Activated T-helper 1 cell treated with Interleukin-2 at 50 U/mL for 16 hours (primary cell): ENCODE measurements around the gene FGF19.

Source experiments
- DNase-seq: peaks from one replicate; pipeline ENCODE4 v3.0.0-alpha.2; 2020; ENCODE audit warnings: low read depth

FGF19 gene

GRCh38 chr11:69667619-69668604, 35.9 kb downstream of the FGF19 start:
- DNase-seq = no peak

- DNase-seq = no peak
Measured at GRCh38 chr11:69666752-69667536, 36.9 kb downstream of the FGF19 start.

DNA sequence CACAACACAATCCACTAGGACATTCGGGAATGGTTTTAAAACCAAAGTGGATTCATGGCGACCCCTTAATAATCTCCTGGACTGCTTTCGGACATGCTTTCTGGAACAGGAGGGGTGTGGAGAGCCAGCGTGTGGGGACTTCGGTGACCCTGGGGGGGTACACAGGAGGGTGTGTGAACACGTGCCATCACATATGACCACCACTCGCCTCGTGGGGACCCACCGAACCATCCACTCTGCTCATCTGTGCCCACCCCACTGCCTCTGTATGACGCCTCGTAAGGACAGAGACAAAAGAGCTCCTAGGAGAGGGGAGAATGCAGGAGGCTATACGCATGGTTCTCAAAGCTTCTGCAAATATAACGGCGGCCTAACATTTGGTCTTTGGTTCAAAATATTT, 37.6 kb downstream of the FGF19 start:
- no peak for DNase-seq

GRCh38 chr11:69665669-69666068, 38.2 kb downstream of the FGF19 start:
- no peak for DNase-seq

DNA sequence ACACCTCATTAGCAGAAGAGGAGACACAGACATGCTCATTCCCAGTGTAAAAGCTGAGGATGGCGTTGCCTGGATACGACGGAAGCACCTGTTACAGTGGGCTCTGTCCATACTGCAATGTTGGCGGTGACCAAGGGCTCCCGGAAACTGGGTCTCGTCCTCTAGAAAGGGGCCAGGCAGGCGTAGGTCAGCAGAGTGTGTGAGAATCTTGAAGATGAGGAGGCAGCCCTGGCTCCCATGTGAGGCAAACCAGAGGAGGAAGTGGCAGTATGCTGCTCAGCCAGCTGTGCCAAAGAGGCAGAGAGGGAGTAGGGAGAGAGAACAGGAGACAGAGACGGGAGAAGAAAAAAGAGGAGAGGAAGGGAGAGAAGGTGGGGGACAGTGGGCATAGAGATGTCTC, 38.9 kb downstream of the FGF19 start:
- DNase-seq = no peak

- no peak for DNase-seq
Measured at GRCh38 chr11:69664103-69664775, 39.6 kb downstream of the FGF19 start.

- DNase-seq = no peak
Measured at GRCh38 chr11:69663326-69663725, 40.5 kb downstream of the FGF19 start.

DNA sequence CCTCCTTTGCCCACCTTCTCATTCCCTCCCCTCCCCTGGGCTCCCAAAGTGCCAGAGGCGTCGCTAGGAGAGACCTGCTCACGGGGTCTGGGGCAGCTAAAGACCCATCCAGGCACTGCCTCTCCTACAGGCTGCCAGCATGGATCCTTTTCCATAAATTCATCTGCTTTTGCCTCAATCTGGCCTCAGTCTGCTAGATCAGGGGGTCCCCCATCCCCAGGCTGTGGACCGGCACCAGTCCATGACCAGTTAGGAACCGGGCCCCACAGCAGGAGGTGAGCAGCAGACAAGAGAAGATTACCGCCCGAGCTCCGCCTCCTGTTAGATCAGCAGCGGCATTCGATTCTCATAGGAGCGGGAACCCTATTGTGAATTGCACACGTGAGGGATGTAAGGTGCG, 41.0 kb downstream of the FGF19 start:
- no peak for DNase-seq

DNA sequence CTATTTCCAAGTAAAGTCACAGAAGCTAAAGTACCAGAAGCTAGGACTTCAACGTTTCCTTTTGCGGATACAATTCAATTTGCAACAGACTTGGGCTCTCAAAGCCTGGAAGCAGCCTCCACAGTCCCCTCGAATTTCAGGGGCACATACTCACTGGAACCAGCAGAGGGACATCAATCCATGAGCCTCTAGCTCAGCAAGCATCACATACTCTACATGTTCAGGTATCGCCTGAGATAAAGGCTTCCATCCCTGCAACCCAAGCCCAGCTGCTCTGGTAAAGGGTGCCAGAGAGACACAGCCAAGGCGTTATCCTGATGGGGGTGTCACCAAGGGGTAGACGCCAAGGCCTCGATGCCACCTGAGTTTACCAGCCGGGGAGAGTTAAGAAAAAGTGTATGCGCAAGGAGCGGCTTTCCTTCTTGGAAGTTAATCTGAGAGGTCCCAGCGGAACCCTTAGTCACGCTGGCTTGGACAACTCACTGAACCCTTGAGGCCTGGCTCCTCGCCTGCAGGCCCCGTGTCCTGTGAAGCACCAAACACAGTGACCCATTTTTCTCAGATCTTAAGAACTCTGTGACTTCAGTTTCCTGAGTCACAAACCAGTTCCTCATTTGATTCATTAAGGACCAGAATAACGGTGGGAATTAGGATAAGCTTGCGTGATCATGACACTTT, 41.7 kb downstream of the FGF19 start:
- no peak for DNase-seq

GRCh38 chr11:69661413-69661715, 42.5 kb downstream of the FGF19 start:
- no peak for DNase-seq

GRCh38 chr11:69660001-69660500, 43.8 kb downstream of the FGF19 start:
- no peak for DNase-seq

DNA sequence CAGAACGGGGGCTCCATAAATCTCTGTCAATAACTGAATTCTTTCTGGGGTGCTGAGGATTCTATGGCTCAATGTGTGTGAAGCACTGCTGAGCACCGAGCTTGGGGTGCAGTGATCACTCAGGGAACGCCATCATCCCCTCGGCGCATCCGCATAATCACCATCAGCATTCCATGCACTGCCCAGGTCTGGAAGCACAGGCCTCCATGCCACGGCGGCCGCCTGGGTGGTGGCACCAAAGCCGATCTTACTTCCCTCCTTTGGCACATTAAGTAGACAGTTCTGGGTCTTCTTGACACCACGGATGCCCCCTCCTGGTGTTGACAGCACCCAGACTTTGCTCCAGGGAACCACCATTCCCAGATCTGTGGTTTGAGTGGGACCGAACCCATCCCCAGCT, 44.2 kb downstream of the FGF19 start:
- DNase-seq = no peak

DNA sequence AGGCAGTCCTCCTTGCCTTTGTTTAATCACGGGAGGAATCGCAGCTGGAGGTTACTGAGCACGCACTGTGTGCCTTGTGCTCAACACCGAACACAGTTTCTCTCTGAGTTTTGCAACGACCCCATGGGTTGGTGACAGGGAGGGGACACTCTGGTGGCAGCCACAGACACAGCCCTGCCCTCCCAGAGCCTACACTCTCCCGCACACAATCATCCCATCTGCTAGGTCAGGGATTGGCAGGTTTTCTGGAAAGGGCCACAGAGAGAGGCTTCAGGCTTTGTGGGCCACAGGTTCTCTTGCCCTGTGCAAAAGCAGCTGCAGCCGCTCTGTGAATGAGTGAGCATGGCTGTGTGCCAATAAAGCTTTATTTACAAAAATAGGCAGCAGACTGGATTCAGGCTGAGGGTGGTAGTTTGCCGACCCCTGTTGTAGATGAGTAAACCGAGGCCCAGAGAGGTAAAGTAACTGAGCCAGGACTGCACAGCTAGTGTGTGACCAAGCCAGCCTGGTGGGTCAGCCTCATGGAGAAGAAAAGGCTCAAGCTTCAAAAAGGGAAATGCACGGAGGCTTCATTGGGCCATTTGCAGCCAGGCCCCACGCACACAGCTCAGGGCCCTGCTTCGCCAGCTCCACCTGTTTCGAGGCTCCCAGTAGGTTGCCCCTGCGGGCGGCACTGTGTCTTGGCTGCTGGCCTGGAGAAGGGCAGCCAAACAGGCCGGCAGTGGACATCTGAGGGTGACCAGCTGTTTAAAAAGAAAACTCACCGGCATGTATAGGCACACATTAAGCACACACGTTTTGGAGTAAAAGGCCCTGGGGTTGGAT, 45.0 kb downstream of the FGF19 start:
- DNase-seq = no peak

- no peak for DNase-seq
Measured at GRCh38 chr11:69657911-69658625, 45.8 kb downstream of the FGF19 start.

DNA sequence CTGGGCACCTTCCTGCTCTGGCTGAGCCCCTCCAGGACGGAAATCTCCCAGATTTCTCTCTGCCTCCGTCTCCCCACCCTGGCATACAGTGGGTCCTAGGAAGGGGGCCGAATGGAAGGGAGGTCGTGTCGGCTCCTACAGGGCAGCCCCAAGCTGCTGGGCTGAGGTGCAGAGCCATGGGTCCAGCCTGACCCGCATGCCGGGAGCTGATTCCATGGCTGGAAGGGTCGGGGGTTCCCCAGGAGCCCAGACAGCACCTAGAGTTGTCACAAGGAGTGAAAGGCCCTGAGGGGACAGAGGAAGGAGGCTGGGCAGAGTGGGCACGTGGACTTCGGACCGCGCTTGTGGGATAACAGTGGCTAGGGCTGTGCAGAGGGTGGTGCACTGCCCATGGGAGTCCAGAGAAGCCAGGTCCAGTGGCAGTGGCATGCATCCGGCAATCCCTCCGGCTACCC, 46.3 kb downstream of the FGF19 start:
- no peak for DNase-seq

DNA sequence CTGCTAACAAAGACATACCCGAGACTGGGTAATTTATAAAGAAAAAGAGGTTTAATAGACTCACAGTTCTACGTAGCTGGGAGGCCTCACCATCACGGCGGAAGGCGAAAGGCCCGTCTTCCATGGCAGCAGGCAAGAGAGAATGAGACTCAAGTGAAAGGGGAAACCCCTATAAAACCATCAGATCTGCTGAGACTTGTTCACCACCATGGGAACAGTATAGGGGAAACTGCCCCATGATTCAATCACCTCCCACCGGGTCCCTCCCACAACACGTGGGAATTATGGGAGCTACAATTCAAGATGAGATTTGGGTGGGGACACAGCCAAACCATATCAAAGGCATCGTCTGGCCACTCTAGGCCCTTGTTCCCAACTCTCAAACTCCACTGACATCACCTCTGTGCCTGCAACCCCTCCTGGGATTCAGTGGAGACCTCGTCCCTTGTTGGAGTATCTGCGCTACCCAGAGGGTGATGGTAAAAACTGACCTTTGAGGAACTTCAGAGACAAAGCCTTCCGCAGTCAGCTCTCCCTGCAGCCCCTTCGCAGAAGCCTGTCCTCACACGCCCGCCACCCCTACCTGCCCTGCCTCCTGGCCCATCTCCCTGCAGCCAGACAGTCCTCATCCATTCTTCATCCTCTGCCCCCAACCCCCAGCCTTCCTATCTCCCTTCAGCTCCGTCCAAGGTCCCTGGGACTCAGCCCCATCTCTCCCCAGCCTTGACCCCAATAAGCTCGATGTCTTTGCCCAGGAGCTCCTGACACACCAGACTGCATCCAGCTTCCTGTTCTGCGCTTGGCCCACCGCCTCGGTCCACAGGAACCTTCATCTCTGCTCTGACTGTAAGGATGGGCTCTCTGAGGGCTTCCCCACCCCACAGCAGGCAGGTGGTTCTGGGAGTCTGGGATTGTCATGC, 47.0 kb downstream of the FGF19 start:
- DNase-seq = no peak

DNA sequence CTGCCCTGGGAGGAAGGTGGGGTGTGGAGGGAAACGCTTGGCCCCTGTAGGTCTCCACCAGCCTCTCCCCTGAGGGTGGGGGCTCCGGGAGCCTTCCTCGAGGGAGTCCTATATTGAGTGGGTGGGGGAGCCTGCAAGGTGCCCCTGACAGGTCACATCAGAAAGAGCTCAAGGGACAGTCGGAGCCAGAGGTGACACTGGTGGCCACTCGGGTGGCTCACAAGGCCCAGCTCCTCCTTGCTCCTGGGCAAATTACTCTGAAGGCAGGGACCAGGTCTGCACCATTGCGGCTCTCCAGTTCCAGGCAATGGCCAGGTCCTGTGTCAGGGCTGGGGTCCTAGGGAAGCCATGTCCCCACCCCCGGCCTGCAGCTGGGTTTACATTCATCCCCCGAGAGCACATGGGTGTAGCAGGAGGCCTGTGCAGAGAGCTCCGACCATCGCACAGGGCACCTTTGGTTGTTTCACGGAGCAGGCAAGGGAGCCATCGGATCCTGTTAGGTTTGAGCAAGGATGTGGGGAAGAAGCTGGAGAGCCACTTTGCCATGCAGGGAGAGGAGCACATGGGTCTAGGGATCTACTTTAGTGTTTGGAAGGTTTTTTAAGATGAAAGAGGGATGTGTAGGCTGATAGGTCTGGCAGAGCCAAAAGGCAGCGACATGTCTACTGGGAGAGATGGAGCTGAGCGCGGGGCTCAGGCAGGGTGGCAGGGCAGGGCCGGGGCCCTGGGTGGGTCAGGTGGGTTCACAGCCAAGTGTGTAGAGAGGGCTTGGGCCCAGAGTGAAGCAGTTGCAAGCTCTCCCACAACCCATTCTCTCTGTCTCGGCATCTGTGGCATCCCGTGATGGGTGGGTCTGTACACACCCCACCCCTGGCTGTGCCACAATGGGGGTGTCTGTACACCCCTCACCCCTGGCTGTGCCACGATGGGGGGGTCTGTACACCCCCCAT, 48.1 kb downstream of the FGF19 start:
- no peak for DNase-seq
